DMS53 treated with DMSO at 0.1 percent for 48 hours (cell line): ENCODE data around the gene PEX10.
"Not testable (repeated sequence)": the region's sequence is repeated elsewhere in the genome, so short reads cannot be mapped to it uniquely, and the experiment has no call there.

Source experiments
- DNase-seq: peaks from one replicate; lab custom pipeline; 2025; ENCODE audit not compliant: unreplicated experiment; lab: John Stamatoyannopoulos, UW

Gene PEX10

GRCh38 chr1:2443277-2444137 lies 31.1 kb upstream of the PEX10 start:
- no peak for DNase-seq

- DNase-seq: no peak
Observed at GRCh38 chr1:2442661-2443060, 30.3 kb upstream of the PEX10 start.

- no peak for DNase-seq
Observed at GRCh38 chr1:2441746-2442145, 29.4 kb upstream of the PEX10 start.

- DNase-seq: not testable (repeated sequence)
Observed at GRCh38 chr1:2440346-2440745, 28.0 kb upstream of the PEX10 start.

GRCh38 chr1:2439369-2439768 lies 27.0 kb upstream of the PEX10 start:
- DNase-seq: no peak

DNA sequence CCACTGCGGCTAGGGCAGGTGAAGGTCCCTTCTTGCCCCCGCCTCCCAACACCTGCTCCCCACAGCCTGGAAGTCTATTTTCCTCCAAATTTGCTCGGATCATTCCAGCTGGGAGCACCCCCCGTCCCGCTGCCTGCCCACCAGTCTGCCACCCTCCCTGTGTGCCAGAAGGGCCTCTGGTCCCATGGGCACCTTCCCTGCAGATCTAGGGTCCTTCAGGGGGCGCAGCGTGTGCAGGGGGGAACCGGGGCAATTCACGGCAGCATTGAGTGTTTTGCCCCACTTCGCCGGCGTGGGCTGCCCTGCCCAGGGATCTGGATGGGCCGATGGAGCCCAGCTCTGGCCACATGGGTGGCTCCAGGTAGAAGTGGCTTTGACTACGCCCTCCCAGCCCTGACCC lies 26.3 kb upstream of the PEX10 start:
- no peak for DNase-seq

- no peak for DNase-seq
Observed at GRCh38 chr1:2438038-2438437, 25.7 kb upstream of the PEX10 start.

- DNase-seq: no peak
Observed at GRCh38 chr1:2437617-2438016, 25.3 kb upstream of the PEX10 start.

- DNase-seq: no peak
Observed at GRCh38 chr1:2436876-2437275, 24.5 kb upstream of the PEX10 start.

GRCh38 chr1:2435746-2436355 lies 23.5 kb upstream of the PEX10 start:
- DNase-seq: no peak

- no peak for DNase-seq
Observed at GRCh38 chr1:2435091-2435490, 22.7 kb upstream of the PEX10 start.

DNA sequence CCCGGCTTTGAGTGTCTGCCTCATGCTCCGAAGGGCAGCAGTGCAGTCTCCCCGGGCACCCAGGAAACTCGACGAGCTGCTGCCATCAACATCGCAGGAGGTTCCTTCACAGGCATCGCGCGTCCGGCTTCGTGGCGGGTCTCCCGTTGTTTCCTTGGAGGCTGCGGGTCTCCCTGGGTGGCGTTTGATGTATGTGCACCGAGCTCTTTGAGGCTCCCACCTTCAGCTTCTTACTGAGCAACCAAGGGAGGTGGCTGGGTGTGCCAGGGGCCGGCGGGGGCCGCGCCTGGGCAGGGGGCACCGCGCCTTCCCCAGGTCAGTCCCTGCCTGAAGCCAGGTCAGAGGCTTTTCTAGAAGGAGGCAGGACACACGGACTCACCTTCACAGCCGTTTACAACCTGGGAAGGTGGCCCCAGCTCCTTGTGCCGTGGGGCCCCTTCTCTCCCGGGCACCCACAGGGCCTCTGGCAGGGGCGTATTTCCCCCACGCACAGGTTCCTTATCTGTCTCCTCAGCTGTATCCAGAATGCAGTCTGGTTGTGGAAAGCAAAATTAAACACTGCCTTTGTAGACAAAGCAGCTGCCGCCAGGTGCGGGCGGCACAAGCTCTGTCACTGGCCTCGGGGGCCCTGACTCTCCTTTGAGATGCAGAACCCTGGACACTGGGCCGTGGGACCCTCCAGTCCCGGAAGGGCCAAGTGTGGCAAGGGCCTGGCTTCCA lies 21.7 kb upstream of the PEX10 start:
- no peak for DNase-seq

GRCh38 chr1:2433196-2433595 lies 20.8 kb upstream of the PEX10 start:
- no peak for DNase-seq

DNA sequence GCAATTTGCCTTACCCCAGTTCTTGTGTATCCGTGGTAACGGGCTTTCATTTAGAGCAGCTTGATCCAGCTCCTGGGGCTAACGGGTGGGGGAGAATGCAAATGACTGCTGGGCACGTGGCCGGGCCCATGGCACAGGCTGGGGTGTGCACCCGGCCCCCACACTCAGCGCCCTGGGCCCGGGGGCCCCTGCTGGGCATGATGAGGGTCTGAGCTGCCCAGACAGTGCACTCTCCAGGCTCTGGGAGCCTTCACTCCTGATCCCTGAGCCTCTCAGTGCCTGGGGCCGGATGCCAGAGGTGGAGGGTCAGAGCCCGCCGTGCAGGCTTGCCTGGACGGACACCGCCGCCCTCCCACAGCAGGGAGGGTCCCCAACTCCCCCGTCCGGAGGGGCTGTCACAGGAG lies 20.1 kb upstream of the PEX10 start:
- DNase-seq: no peak

DNA sequence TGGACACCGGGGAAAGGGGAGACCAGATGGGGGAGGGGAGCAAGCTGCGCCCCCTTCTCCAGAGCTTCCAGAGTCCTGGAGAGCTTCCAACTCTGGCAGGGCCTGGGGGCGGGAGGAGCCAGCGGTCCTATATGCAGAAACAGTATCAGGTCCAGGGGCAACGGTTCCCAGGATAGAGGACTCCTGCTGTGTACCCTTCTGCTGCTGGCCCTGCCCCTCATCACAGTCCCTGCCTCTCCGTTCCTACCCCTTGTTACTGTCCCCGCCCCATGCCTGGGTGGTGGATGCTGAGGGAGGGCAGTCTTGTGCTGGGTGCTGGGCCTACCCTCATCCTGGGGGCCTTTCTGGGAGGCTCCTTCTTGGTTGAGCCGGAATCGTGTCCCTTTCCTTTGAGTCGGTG lies 19.2 kb upstream of the PEX10 start:
- no peak for DNase-seq

- DNase-seq: no peak
Observed at GRCh38 chr1:2431103-2431502, 18.7 kb upstream of the PEX10 start.

DNA sequence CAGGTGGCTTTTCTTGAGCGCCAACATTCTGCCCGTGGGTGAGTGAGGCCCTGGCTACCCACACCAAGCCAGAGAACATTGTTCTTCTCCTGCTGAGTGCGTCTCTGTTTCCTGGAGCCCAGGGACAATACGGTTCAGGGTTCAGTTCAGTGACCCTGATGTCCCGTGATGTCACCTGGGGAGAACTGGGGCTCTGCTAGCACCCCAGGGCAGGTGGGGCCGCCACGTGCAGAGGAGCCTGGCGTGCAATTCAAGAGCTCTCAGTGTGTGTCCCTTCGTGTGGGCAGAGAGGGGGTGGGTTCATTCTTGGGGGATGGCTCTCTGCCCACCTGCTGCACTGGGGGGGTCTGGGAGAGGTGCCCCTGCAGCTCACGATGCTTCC lies 18.2 kb upstream of the PEX10 start:
- no peak for DNase-seq

- no peak for DNase-seq
Observed at GRCh38 chr1:2429780-2430591, 17.6 kb upstream of the PEX10 start.

DNA sequence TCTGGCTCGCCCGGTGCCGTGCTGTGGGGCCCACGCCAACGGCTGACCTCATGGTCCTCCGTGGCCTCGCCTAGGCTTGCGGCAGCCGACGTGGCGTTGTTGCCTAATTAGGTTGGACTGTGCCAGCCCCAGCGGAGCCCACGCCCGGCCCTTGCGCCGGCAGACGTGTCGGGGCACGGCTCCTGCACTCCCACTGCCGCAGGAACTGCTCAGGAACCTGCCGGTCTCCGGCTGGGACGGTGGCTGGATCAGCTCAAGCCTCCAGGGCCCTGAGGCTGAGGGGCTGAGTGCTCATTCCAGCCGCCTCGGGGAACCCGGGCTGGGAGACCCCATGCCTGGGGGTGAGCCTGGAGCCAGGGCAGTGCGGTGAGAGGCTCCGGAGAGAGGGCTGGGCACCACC lies 16.1 kb upstream of the PEX10 start:
- DNase-seq: no peak

DNA sequence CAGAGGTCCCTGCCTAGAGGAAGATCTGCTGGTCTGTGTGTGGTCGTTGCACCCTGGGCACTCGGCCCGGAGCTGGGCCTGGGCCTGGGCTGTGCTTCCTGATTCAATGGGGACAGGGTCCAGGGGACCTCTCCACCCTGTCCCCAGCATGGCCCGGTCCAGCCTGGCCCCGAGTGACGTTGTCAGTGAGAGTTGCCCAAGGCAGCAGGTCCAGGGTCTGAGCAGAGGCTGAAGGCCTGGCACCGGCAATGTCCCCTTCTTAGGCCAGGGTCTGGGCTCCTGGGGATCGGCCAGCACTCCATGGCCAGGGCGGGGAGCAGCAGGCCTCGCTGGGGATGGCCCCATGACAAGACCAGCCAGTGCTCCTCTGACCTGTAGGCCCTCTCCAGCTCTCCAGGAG lies 15.6 kb upstream of the PEX10 start:
- DNase-seq: no peak

DNA sequence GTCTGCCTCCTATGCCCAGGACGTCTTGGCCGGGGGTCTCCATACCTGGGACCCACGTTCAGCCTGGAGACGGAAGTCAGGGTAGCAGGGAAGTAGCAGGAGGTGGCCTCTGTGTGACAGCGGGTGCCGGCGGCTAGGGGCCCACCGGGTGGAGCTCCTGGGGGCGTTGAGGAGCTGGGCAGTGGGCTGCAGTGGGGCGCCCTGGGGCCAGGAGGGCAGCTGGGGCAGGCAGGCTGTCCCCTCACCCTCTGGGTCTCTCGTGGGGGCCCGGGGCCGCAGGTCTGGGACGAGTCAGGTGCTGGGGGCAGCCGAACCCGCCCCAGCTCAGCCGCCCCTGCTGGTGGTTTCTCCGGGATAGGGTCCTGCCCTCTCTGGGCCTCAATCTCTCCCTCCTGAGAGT lies 14.7 kb upstream of the PEX10 start:
- DNase-seq: no peak
